ENCODE data around the gene ZNF862.

Gene ZNF862
- 49.1 to 71.6 (median 69.7) reads per million in 3 donors for total RNA-seq

DNA sequence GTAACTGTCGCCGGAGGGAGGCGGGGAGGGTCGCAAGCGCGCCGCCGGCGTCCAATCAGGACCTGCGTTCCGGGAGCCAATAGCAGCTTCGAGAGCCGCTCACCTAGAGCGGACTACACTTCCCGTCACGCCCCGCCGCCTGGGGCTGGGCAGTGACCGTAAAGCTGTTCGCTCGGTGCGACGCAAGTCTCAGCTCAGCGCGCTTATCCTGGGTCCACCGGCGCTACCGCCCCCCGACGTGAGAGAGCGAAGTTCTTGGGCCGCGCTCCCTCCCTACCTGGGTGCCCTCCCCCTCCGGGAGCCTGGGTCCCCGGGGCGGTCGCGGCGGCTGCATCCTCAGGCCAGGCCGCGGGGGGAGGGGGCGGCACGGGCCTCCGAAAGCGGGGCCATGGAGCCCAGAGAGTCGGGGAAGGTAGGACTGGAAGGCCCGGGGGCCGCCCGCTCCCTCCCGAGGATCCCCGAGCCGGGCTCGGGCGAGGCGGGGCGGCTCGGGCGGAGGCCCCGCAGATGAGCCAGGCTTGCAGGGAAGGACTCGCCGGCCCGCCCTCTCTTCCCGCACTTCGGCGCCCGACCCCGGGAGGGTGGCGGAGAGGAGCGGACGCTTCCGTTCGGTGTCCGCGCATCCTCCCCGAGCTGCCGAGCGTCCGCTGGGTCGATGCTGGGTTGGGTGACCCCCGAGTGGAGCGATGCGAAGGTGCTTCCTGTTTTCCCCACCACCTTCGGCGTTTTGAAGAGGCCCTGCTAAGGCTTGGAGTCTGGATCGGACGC is at the start of gene ZNF862:
TSS of gene ZNF862 (plus strand) at position 152 of the 768 bp plus-strand sequence. CDS start at position 389, 237 bp downstream.
- DNase-seq = peak; percentile 90 to 94 (median 93)
- H3K27me3 ChIP-seq (replicated peaks; ENCODE audit: control insufficient read depth, insufficient read depth, low read length, poor library complexity, severe bottlenecking) = no peaks in the 10 kb centered on the region
- no peaks in the 10 kb centered on the region for H3K9me3 ChIP-seq (ENCODE audit: control insufficient read depth, low read length)
- no peaks in the 10 kb centered on the region for H3K36me3 ChIP-seq (ENCODE audit: control insufficient read depth, insufficient read depth, low read length)
- H3K4me1 ChIP-seq (ENCODE audit: control insufficient read depth, insufficient read depth, low read length, poor library complexity, severe bottlenecking) = peaks cover 9% of the 10 kb centered on the region
- H3K27ac ChIP-seq (ENCODE audit: insufficient read depth, low read length, poor library complexity, severe bottlenecking) = peak within 1 kb of the TSS; percentile 68
- H3K4me3 ChIP-seq (ENCODE audit: insufficient read depth, low read depth, low read length, poor library complexity, severe bottlenecking) = peak within 1 kb of the TSS; percentile 82

DNA sequence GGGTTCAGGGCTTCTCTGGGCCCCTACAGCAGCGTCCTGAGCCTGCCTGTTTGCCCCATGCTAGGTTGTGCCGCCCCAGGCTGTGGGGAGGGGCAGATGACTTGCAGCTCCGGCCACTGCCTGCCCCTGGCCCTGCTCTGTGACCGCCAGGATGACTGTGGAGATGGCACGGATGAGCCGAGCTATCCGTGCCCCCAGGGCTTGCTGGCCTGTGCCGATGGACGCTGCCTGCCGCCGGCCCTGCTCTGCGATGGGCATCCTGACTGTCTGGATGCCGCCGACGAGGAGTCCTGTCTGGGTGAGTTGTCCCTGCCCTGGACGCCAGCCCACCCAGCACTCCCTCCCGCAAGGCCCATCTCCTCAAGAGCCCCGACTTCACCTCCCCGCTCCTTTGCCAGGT is 49.1 kb upstream of the ZNF862 start:
- no peak for DNase-seq
- H3K27me3 ChIP-seq (replicated peaks; ENCODE audit: control insufficient read depth, insufficient read depth, low read length, poor library complexity, severe bottlenecking) = peaks cover 12% of the 10 kb centered on the region

DNA sequence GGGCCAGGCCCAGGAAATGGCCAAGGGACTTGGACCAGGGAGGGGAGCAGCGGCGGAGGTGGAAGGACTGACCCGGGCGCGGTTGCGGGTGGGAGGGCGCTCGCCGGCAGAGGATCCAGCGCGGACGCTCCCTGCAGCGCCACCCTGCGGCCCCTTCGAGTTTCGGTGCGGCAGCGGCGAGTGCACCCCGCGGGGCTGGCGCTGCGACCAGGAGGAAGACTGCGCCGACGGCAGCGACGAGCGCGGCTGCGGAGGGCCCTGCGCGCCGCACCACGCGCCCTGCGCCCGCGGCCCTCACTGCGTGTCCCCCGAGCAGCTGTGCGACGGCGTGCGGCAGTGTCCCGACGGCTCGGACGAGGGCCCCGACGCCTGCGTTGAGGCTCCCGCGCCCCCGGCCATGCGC is 48.0 kb upstream of the ZNF862 start:
- H3K27me3 ChIP-seq (replicated peaks; ENCODE audit: control insufficient read depth, insufficient read depth, low read length, poor library complexity, severe bottlenecking) = peaks cover 12% of the 10 kb centered on the region
- no peak overlapping the region for H3K4me3 ChIP-seq (ENCODE audit: insufficient read depth, low read depth, low read length, poor library complexity, severe bottlenecking)
- DNase-seq = no peak

More for the DNA sequence above, 49.1 kb upstream of the ZNF862 start:
- Histone ChIP-seq H3K36me3 (ENCODE audit: control insufficient read depth, insufficient read depth, low read length) (no peaks in the 10 kb centered on the region), H3K9me3 (ENCODE audit: control insufficient read depth, low read length) (no peaks in the 10 kb centered on the region), H3K4me1 (ENCODE audit: control insufficient read depth, insufficient read depth, low read length, poor library complexity, severe bottlenecking) (no peaks in the 10 kb centered on the region), H3K27ac (ENCODE audit: insufficient read depth, low read length, poor library complexity, severe bottlenecking) (no peak overlapping the region), H3K4me3 (ENCODE audit: insufficient read depth, low read depth, low read length, poor library complexity, severe bottlenecking) (no peak overlapping the region)

DNA sequence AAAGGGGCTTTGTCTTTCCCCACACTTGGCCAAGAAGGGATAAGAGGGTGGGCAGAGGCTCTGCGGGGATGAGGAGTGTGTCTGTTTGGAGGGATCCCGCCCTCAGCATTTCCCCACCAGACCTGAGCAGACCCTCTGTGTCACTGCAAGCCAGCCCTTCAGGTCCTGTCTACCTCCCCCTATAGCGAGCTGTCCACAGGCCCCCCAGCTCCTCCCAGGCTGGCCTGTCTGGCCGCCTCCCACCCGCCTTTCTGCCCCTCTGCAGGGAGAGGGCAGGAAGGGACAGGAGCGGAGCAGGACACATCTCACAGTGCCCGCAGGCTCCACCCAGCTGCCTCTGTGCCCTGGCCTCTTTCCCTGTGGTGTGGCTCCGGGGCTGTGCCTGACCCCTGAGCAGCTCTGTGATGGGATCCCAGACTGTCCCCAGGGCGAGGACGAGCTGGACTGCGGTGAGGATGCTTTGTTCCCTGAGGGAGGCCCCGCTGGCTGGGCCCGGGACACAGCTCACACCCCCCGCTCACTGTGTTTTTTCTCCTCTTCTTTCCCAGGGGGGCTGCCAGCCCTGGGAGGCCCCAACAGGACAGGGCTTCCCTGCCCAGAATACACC is 47.3 kb upstream of the ZNF862 start:
- Histone ChIP-seq H3K27ac (ENCODE audit: insufficient read depth, low read length, poor library complexity, severe bottlenecking) (no peak overlapping the region), H3K4me1 (ENCODE audit: control insufficient read depth, insufficient read depth, low read length, poor library complexity, severe bottlenecking) (no peaks in the 10 kb centered on the region), H3K36me3 (ENCODE audit: control insufficient read depth, insufficient read depth, low read length) (no peaks in the 10 kb centered on the region), H3K9me3 (ENCODE audit: control insufficient read depth, low read length) (no peaks in the 10 kb centered on the region), H3K4me3 (ENCODE audit: insufficient read depth, low read depth, low read length, poor library complexity, severe bottlenecking) (no peak overlapping the region), H3K27me3 (replicated peaks; ENCODE audit: control insufficient read depth, insufficient read depth, low read length, poor library complexity, severe bottlenecking) (peaks cover 12% of the 10 kb centered on the region)
- DNase-seq = no peak

More for the DNA sequence above, 48.0 kb upstream of the ZNF862 start:
- Histone ChIP-seq H3K36me3 (ENCODE audit: control insufficient read depth, insufficient read depth, low read length) (no peaks in the 10 kb centered on the region), H3K9me3 (ENCODE audit: control insufficient read depth, low read length) (no peaks in the 10 kb centered on the region), H3K27ac (ENCODE audit: insufficient read depth, low read length, poor library complexity, severe bottlenecking) (no peak overlapping the region), H3K4me1 (ENCODE audit: control insufficient read depth, insufficient read depth, low read length, poor library complexity, severe bottlenecking) (no peaks in the 10 kb centered on the region)

DNA sequence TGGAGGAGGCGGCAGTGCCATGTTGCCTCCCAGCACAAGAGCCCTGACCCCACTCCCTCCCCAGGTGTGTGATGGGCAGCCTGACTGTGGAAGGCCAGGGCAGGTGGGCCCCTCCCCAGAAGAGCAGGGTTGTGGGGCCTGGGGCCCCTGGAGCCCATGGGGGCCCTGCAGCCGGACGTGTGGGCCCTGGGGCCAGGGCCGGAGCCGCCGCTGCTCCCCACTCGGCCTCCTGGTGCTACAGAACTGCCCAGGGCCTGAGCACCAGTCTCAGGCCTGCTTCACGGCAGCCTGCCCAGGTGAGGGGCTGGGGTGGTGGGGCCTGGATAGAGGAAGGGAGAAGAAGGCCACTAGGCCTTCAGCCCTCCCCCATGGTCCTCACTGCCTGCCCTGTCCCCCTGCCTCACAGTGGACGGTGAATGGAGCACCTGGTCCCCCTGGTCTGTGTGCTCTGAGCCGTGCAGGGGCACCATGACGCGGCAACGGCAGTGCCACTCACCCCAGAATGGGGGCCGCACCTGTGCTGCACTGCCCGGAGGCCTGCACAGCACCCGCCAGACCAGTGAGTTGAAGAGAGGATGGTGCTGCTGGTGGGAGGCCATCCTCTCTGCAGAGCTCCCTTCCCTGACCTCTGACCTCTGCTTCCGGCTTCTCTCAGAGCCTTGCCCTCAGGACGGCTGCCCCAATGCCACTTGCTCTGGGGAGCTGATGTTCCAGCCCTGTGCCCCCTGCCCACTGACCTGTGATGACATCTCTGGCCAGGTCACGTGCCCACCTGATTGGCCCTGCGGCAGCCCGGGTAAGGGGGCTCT is 46.6 kb upstream of the ZNF862 start:
- DNase-seq = no peak
- Histone ChIP-seq H3K9me3 (ENCODE audit: control insufficient read depth, low read length) (no peaks in the 10 kb centered on the region), H3K36me3 (ENCODE audit: control insufficient read depth, insufficient read depth, low read length) (no peaks in the 10 kb centered on the region), H3K27me3 (replicated peaks; ENCODE audit: control insufficient read depth, insufficient read depth, low read length, poor library complexity, severe bottlenecking) (peaks cover 12% of the 10 kb centered on the region), H3K4me1 (ENCODE audit: control insufficient read depth, insufficient read depth, low read length, poor library complexity, severe bottlenecking) (no peaks in the 10 kb centered on the region), H3K4me3 (ENCODE audit: insufficient read depth, low read depth, low read length, poor library complexity, severe bottlenecking) (no peak overlapping the region), H3K27ac (ENCODE audit: insufficient read depth, low read length, poor library complexity, severe bottlenecking) (no peak overlapping the region)

DNA sequence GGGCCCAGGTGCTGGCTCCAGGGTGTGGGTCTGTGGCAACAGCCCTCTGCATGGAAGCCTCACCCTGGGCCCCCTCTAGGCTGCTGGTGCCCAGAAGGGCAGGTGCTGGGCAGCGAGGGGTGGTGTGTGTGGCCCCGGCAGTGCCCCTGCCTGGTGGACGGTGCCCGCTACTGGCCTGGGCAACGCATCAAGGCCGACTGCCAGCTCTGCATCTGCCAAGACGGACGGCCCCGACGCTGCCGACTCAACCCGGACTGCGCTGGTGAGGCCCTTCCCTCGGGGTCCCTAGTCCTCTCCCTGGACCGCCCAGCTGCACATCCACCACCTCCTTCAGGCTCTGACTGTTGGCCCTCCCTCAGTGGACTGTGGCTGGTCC is 46.0 kb upstream of the ZNF862 start:
- no peak overlapping the region for H3K4me3 ChIP-seq (ENCODE audit: insufficient read depth, low read depth, low read length, poor library complexity, severe bottlenecking)
- peaks cover 12% of the 10 kb centered on the region for H3K27me3 ChIP-seq (replicated peaks; ENCODE audit: control insufficient read depth, insufficient read depth, low read length, poor library complexity, severe bottlenecking)
- no peaks in the 10 kb centered on the region for H3K36me3 ChIP-seq (ENCODE audit: control insufficient read depth, insufficient read depth, low read length)
- H3K9me3 ChIP-seq (ENCODE audit: control insufficient read depth, low read length) = no peaks in the 10 kb centered on the region
- no peak overlapping the region for H3K27ac ChIP-seq (ENCODE audit: insufficient read depth, low read length, poor library complexity, severe bottlenecking)
- no peaks in the 10 kb centered on the region for H3K4me1 ChIP-seq (ENCODE audit: control insufficient read depth, insufficient read depth, low read length, poor library complexity, severe bottlenecking)
- DNase-seq = no peak

DNA sequence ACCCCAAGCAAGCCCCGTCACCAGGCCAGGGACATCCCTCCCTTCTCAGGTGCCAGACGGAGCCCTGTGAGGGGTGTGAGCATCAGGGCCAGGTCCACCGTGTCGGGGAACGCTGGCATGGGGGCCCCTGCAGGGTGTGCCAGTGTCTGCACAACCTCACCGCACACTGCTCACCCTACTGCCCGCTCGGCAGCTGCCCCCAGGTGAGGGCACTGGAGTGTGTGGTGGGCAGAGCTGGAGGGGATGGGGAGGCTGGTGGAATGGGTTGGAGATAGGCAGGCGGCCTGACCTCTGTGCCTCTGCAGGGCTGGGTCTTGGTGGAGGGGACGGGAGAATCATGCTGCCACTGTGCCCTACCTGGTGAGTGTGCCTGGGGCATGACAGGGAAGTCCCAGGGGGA is 44.9 kb upstream of the ZNF862 start:
- H3K36me3 ChIP-seq (ENCODE audit: control insufficient read depth, insufficient read depth, low read length) = no peaks in the 10 kb centered on the region
- no peak overlapping the region for H3K27ac ChIP-seq (ENCODE audit: insufficient read depth, low read length, poor library complexity, severe bottlenecking)
- H3K27me3 ChIP-seq (replicated peaks; ENCODE audit: control insufficient read depth, insufficient read depth, low read length, poor library complexity, severe bottlenecking) = peaks cover 12% of the 10 kb centered on the region
- no peaks in the 10 kb centered on the region for H3K4me1 ChIP-seq (ENCODE audit: control insufficient read depth, insufficient read depth, low read length, poor library complexity, severe bottlenecking)
- no peak for DNase-seq
- H3K4me3 ChIP-seq (ENCODE audit: insufficient read depth, low read depth, low read length, poor library complexity, severe bottlenecking) = no peak overlapping the region
- H3K9me3 ChIP-seq (ENCODE audit: control insufficient read depth, low read length) = no peaks in the 10 kb centered on the region

DNA sequence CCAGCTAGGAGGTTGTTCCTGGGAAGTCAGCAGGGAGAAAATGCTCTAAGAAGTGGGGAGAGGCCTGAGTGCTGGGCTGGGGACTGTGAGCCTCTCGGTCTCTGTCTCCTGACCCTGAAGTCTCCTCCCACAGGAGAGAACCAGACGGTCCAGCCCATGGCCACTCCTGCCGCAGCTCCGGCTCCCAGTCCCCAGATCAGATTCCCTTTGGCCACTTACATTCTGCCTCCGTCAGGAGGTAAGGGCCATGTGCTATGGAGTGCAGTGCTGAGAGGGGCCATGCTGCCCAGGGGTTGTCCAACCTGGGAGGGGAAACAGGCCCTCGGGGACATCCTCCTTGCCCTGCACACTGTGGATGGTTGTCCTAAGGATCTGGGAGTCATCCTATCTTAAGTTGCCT is 43.5 kb upstream of the ZNF862 start:
- Histone ChIP-seq H3K36me3 (ENCODE audit: control insufficient read depth, insufficient read depth, low read length) (no peaks in the 10 kb centered on the region), H3K27me3 (replicated peaks; ENCODE audit: control insufficient read depth, insufficient read depth, low read length, poor library complexity, severe bottlenecking) (peaks cover 12% of the 10 kb centered on the region), H3K4me1 (ENCODE audit: control insufficient read depth, insufficient read depth, low read length, poor library complexity, severe bottlenecking) (no peaks in the 10 kb centered on the region), H3K9me3 (ENCODE audit: control insufficient read depth, low read length) (no peaks in the 10 kb centered on the region), H3K27ac (ENCODE audit: insufficient read depth, low read length, poor library complexity, severe bottlenecking) (no peak overlapping the region), H3K4me3 (ENCODE audit: insufficient read depth, low read depth, low read length, poor library complexity, severe bottlenecking) (no peak overlapping the region)
- DNase-seq = no peak

DNA sequence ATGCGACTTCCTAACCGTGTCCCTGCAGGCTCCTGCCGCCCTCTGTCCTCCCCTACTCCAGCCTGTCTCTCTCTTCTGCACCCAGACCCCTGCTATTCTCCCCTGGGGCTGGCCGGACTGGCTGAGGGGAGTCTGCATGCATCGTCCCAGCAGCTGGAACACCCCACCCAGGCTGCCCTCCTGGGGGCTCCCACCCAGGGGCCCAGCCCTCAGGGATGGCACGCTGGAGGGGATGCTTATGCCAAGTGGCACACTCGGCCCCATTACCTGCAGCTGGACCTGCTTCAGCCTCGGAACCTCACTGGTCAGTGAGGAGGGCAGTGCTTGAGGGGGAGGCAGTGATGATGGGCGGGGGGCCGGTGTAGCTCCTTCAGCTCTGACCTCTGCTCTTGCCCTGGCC is 43.0 kb upstream of the ZNF862 start:
- no peak for DNase-seq
- H3K9me3 ChIP-seq (ENCODE audit: control insufficient read depth, low read length) = no peaks in the 10 kb centered on the region
- peaks cover 10% of the 10 kb centered on the region for H3K27me3 ChIP-seq (replicated peaks; ENCODE audit: control insufficient read depth, insufficient read depth, low read length, poor library complexity, severe bottlenecking)
- H3K36me3 ChIP-seq (ENCODE audit: control insufficient read depth, insufficient read depth, low read length) = no peaks in the 10 kb centered on the region
- no peak overlapping the region for H3K27ac ChIP-seq (ENCODE audit: insufficient read depth, low read length, poor library complexity, severe bottlenecking)
- H3K4me1 ChIP-seq (ENCODE audit: control insufficient read depth, insufficient read depth, low read length, poor library complexity, severe bottlenecking) = no peaks in the 10 kb centered on the region
- no peak overlapping the region for H3K4me3 ChIP-seq (ENCODE audit: insufficient read depth, low read depth, low read length, poor library complexity, severe bottlenecking)
